Measurements from ENCODE around the gene ASXL3.

Gene ASXL3

GRCh38 chr18:33653231-33653630, 75.2 kb downstream of the ASXL3 start:
- TF ChIP-seq EZH2 (optimal IDR thresholded peaks at IDR 0.05; ENCODE audit: low read depth, low read length) (no peak), EZH2phosphoT487 (IDR thresholded peaks at IDR 0.05; ENCODE audit: low read length) (no peak), CTCF (IDR thresholded peaks at IDR 0.05; ENCODE audit: low read length) (no peak)
- H3K4me1 ChIP-seq (ENCODE audit: low read length), result no peaks in the 10 kb centered on the region
- H3K79me2 ChIP-seq (ENCODE audit: low read length), result no peaks in the 10 kb centered on the region
- H3K9ac ChIP-seq (ENCODE audit: low read length), result no peak overlapping the region
- no peak overlapping the region for H3K4me2 ChIP-seq (ENCODE audit: low read depth, low read length)
- no peak overlapping the region for H2AFZ ChIP-seq (ENCODE audit: low read length)
- no peaks in the 10 kb centered on the region for H3K9me3 ChIP-seq (replicated peaks; ENCODE audit: insufficient read depth, low read length)
- no peak overlapping the region for H3K4me3 ChIP-seq (ENCODE audit: low read length)
- no peak for DNase-seq
- no peaks in the 10 kb centered on the region for H4K20me1 ChIP-seq (ENCODE audit: insufficient read depth, low read length)
- H3K9me2 ChIP-seq (replicated peaks; ENCODE audit: insufficient read depth, low read length), result no peaks in the 10 kb centered on the region
- no peaks in the 10 kb centered on the region for H3K27me3 ChIP-seq (replicated peaks; ENCODE audit: insufficient read depth, low read length)
- no peak overlapping the region for H3K27ac ChIP-seq (ENCODE audit: low read length)
- H3F3A ChIP-seq (ENCODE audit: insufficient read depth, low read length), result no peaks in the 10 kb centered on the region
- no peaks in the 10 kb centered on the region for H3K36me3 ChIP-seq (replicated peaks; ENCODE audit: insufficient read depth, low read length)

- Histone ChIP-seq H3K36me3 (replicated peaks; ENCODE audit: insufficient read depth, low read length) (no peaks in the 10 kb centered on the region), H3K4me1 (ENCODE audit: low read length) (no peaks in the 10 kb centered on the region), H3K27me3 (replicated peaks; ENCODE audit: insufficient read depth, low read length) (no peaks in the 10 kb centered on the region), H3K9ac (ENCODE audit: low read length) (no peak overlapping the region), H3K4me2 (ENCODE audit: low read depth, low read length) (no peak overlapping the region), H3K4me3 (ENCODE audit: low read length) (no peak overlapping the region), H2AFZ (ENCODE audit: low read length) (no peak overlapping the region), H3K9me2 (replicated peaks; ENCODE audit: insufficient read depth, low read length) (no peaks in the 10 kb centered on the region), H3K9me3 (replicated peaks; ENCODE audit: insufficient read depth, low read length) (no peaks in the 10 kb centered on the region), H4K20me1 (ENCODE audit: insufficient read depth, low read length) (no peaks in the 10 kb centered on the region), H3K79me2 (ENCODE audit: low read length) (no peaks in the 10 kb centered on the region), H3F3A (ENCODE audit: insufficient read depth, low read length) (no peaks in the 10 kb centered on the region), H3K27ac (ENCODE audit: low read length) (no peak overlapping the region)
- DNase-seq, result no peak
- TF ChIP-seq EZH2 (optimal IDR thresholded peaks at IDR 0.05; ENCODE audit: low read depth, low read length) (no peak), CTCF (IDR thresholded peaks at IDR 0.05; ENCODE audit: low read length) (no peak), EZH2phosphoT487 (IDR thresholded peaks at IDR 0.05; ENCODE audit: low read length) (no peak)
Observed at GRCh38 chr18:33656889-33657448, 79.0 kb downstream of the ASXL3 start.

- Histone ChIP-seq H3K36me3 (replicated peaks; ENCODE audit: insufficient read depth, low read length) (no peaks in the 10 kb centered on the region), H2AFZ (ENCODE audit: low read length) (no peak overlapping the region), H3K4me3 (ENCODE audit: low read length) (no peak overlapping the region), H4K20me1 (ENCODE audit: insufficient read depth, low read length) (no peaks in the 10 kb centered on the region), H3K27me3 (replicated peaks; ENCODE audit: insufficient read depth, low read length) (no peaks in the 10 kb centered on the region), H3F3A (ENCODE audit: insufficient read depth, low read length) (no peaks in the 10 kb centered on the region), H3K4me1 (ENCODE audit: low read length) (peaks cover under 1% of the 10 kb centered on the region; the same call in 1 of the 2 replicates), H3K9me3 (replicated peaks; ENCODE audit: insufficient read depth, low read length) (no peaks in the 10 kb centered on the region), H3K79me2 (ENCODE audit: low read length) (no peaks in the 10 kb centered on the region), H3K9ac (ENCODE audit: low read length) (no peak overlapping the region), H3K27ac (ENCODE audit: low read length) (no peak overlapping the region), H3K4me2 (ENCODE audit: low read depth, low read length) (no peak overlapping the region), H3K9me2 (replicated peaks; ENCODE audit: insufficient read depth, low read length) (no peaks in the 10 kb centered on the region)
- TF ChIP-seq EZH2phosphoT487 (IDR thresholded peaks at IDR 0.05; ENCODE audit: low read length), result no peak
- TF ChIP-seq EZH2 (optimal IDR thresholded peaks at IDR 0.05; ENCODE audit: low read depth, low read length), result no peak
- no peak for TF ChIP-seq CTCF (IDR thresholded peaks at IDR 0.05; ENCODE audit: low read length)
- no peak for DNase-seq
Observed at GRCh38 chr18:33660696-33661310, 82.8 kb downstream of the ASXL3 start.

All from MM.1S (cell line).